ENCODE measurements around the gene PRKAR2A. TPM values are rescaled to one million over a fixed set of nuclear protein-coding genes. Genes with fewer than 3 reads are reported as not detected.

Gene PRKAR2A
- total RNA-seq, 1 donor from 2014 or later, result 55.5 TPM

DNA sequence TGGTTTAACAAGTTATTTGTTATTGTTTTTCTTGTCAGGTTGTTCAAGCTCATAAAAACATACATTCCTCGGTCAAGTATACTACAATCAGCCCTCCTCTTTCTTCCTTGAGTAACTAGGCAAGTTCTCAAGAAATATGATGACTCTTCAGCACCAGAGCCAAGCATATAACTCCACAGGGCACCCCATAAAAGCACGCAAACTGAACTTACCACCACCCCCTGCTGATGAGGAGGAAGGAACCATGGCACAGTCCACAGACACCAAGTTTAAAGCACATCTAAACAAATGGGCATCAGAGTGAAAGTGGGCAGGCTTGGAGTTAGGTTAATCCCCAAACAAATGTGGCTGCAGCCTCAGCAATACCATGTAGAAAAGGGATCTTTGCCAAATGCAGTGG, 135.9 kb downstream of the PRKAR2A start:
- H3K4me3 Mint-ChIP-seq (ENCODE audit: unreplicated experiment), result peak overlapping the region; percentile 73
- peaks cover 3% of the 10 kb centered on the region for H3K36me3 Mint-ChIP-seq (ENCODE audit: unreplicated experiment)
- H3K4me1 Mint-ChIP-seq (ENCODE audit: low read depth, unreplicated experiment), result peaks cover 30% of the 10 kb centered on the region
- DNase-seq, result no peak
- TF ChIP-seq, protein P1, sequence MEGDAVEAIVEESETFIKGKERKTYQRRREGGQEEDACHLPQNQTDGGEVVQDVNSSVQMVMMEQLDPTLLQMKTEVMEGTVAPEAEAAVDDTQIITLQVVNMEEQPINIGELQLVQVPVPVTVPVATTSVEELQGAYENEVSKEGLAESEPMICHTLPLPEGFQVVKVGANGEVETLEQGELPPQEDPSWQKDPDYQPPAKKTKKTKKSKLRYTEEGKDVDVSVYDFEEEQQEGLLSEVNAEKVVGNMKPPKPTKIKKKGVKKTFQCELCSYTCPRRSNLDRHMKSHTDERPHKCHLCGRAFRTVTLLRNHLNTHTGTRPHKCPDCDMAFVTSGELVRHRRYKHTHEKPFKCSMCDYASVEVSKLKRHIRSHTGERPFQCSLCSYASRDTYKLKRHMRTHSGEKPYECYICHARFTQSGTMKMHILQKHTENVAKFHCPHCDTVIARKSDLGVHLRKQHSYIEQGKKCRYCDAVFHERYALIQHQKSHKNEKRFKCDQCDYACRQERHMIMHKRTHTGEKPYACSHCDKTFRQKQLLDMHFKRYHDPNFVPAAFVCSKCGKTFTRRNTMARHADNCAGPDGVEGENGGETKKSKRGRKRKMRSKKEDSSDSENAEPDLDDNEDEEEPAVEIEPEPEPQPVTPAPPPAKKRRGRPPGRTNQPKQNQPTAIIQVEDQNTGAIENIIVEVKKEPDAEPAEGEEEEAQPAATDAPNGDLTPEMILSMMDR (IDR thresholded peaks at IDR 0.05; ENCODE audit: partially characterized antibody, unreplicated experiment), result no peak
- peaks cover 8% of the 10 kb centered on the region for H3K9me3 Mint-ChIP-seq (ENCODE audit: unreplicated experiment)
- H3K27me3 Mint-ChIP-seq (ENCODE audit: unreplicated experiment), result peaks cover 8% of the 10 kb centered on the region
- H3K27ac Mint-ChIP-seq (ENCODE audit: unreplicated experiment), result peak overlapping the region; percentile 43

DNA sequence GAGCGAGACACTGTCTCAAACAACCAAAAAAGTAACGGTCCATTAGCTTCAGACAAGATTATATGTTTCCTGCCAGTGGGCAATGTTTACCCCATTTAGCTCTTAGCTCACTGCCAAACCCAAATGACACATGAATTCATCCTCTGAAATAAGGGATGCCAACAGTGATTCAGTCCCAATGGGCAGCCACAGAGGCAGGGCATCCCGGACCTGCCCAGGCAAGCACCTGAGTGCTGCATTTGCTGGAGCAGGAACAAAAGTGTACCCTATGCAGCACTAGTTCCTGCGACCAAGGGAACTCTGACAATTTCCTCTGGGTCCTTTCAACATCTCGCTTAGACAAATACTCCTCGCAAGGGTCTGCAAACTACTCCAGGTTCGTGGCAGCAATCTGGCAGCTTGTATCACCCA, 138.6 kb downstream of the PRKAR2A start:
- peak overlapping the region; percentile 11 for H3K4me3 Mint-ChIP-seq (ENCODE audit: unreplicated experiment)
- peaks cover 4% of the 10 kb centered on the region for H3K27me3 Mint-ChIP-seq (ENCODE audit: unreplicated experiment)
- H3K9me3 Mint-ChIP-seq (ENCODE audit: unreplicated experiment), result peaks cover 2% of the 10 kb centered on the region
- H3K27ac Mint-ChIP-seq (ENCODE audit: unreplicated experiment), result peak overlapping the region; percentile 25
- TF ChIP-seq, protein P1 (IDR thresholded peaks at IDR 0.05; ENCODE audit: partially characterized antibody, unreplicated experiment), result no peak
- no peak for DNase-seq
- H3K4me1 Mint-ChIP-seq (ENCODE audit: low read depth, unreplicated experiment), result peaks cover 24% of the 10 kb centered on the region
- H3K36me3 Mint-ChIP-seq (ENCODE audit: unreplicated experiment), result peaks cover 3% of the 10 kb centered on the region

DNA sequence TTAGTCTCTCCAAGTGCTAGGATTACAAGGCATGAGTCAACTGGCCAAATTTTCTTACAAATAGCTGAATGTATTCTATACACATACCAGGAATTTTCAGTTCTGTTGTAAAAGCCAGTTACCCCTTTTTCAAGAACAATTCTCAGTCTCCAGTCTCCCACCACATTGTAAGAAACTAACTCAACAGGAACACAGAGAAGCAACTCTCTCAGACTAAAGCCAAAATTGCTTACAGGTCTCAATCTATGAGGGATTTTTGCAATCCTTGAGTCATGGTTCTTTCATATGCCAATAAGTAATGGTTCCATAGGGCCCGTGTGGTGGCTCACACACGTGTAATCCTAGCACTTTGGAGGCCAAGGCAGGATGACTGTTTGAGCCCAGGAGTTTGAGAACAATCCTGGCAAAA, 139.2 kb downstream of the PRKAR2A start:
- Mint-ChIP-seq H3K4me3 (ENCODE audit: unreplicated experiment) (peak overlapping the region; percentile 43), H3K9me3 (ENCODE audit: unreplicated experiment) (peaks cover 2% of the 10 kb centered on the region), H3K4me1 (ENCODE audit: low read depth, unreplicated experiment) (peaks cover 24% of the 10 kb centered on the region), H3K27ac (ENCODE audit: unreplicated experiment) (peak overlapping the region; percentile 52), H3K27me3 (ENCODE audit: unreplicated experiment) (peaks cover 4% of the 10 kb centered on the region), H3K36me3 (ENCODE audit: unreplicated experiment) (peaks cover 3% of the 10 kb centered on the region)
- no peak for DNase-seq
- TF ChIP-seq, protein P1 (IDR thresholded peaks at IDR 0.05; ENCODE audit: partially characterized antibody, unreplicated experiment), result no peak

DNA sequence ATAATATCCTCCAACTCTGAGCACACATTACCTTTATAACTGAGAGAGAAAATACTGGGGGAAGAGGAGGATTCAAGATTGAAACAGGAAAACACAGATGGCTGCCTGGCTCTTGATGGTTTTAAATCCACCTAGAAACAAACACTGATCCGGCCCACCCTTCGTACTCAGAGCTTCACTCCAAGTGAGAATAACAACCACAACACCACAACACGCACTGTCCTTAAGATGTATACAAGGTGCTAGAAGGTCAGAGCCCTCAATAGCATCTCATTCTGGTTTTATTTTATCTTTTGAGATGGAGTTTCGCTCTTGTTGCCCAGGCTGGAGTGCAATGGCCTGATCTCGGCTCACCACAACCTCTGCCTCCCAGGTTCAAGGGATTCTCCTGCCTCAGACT, 140.5 kb downstream of the PRKAR2A start:
- peaks cover 4% of the 10 kb centered on the region for H3K27me3 Mint-ChIP-seq (ENCODE audit: unreplicated experiment)

DNA sequence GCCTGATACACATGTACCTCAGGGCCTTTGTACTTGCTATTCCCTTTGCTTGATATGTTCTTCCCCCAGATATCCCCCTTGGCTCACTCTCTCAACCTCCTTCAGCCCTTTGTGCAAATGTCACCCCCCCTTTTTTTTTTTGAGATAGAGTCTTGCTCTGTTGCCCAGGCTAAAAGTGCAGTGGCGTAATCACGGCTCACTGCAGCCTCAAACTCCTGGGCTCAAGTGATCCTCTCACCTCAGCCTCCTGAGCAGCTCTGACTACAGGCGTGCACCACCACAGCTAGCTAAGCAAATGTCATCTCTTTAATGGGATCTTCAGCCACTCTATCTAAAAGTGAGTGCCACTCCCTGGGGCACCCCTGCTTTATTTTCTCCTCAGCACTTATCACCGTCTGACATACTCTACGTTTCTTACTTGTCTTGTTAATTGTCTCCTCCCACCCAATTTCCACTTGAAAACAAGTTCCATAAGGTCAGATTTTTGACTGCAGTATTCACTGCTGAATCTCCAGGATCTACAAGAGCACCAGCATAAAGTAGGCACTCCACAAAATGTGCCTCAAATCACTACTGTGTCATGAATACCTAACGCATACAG, 145.3 kb downstream of the PRKAR2A start:
- TF ChIP-seq, protein P1 (IDR thresholded peaks at IDR 0.05; ENCODE audit: partially characterized antibody, unreplicated experiment), result no peak

More for the DNA sequence above, 140.5 kb downstream of the PRKAR2A start:
- Mint-ChIP-seq H3K4me3 (ENCODE audit: unreplicated experiment) (no peak overlapping the region), H3K36me3 (ENCODE audit: unreplicated experiment) (peaks cover 3% of the 10 kb centered on the region), H3K9me3 (ENCODE audit: unreplicated experiment) (peaks cover 2% of the 10 kb centered on the region), H3K4me1 (ENCODE audit: low read depth, unreplicated experiment) (peaks cover 28% of the 10 kb centered on the region), H3K27ac (ENCODE audit: unreplicated experiment) (no peak overlapping the region)
- TF ChIP-seq, protein P1 (IDR thresholded peaks at IDR 0.05; ENCODE audit: partially characterized antibody, unreplicated experiment), result no peak
- DNase-seq, result no peak

More for the DNA sequence above, 145.3 kb downstream of the PRKAR2A start:
- H3K4me3 Mint-ChIP-seq (ENCODE audit: unreplicated experiment), result peak overlapping the region; percentile 3
- peaks cover 2% of the 10 kb centered on the region for H3K9me3 Mint-ChIP-seq (ENCODE audit: unreplicated experiment)
- H3K27ac Mint-ChIP-seq (ENCODE audit: unreplicated experiment), result peak overlapping the region; percentile 20
- H3K4me1 Mint-ChIP-seq (ENCODE audit: low read depth, unreplicated experiment), result peaks cover 5% of the 10 kb centered on the region
- H3K36me3 Mint-ChIP-seq (ENCODE audit: unreplicated experiment), result no peaks in the 10 kb centered on the region
- H3K27me3 Mint-ChIP-seq (ENCODE audit: unreplicated experiment), result peaks cover 2% of the 10 kb centered on the region
- no peak for DNase-seq

Data from glutamatergic neuron (in vitro differentiated cells).